DND-41 (cell line): Measurements from ENCODE around the gene DAB1.
"Not testable (repeated sequence)": the region's sequence is repeated elsewhere in the genome, so short reads cannot be mapped to it uniquely, and the experiment has no call there.

ENCODE experiments used
- ATAC-seq: fragments of 200-7000 bp; cut with Tn5 transposase; 3 replicates; pipeline ENCODE4 v1.9.1; 2021; ENCODE audit warnings: low read depth; ENCODE audit not compliant: insufficient read depth
- DNase-seq: peaks from one replicate; pipeline ENCODE4 v3.0.0-alpha.2; 2020
- H2AFZ ChIP-seq: 2 replicates; pipeline ENCODE4 v1.6.0; 2012; ENCODE audit warnings: low read depth, low read length
- H3K27ac ChIP-seq: 2 replicates; pipeline ENCODE4 v1.5.1; 2012; ENCODE audit warnings: low read length, inconsistent platforms
- H3K27me3 ChIP-seq: fragments of 200-600 bp; sonication (generic); 2 replicates; pipeline ENCODE4 v1.6.0; 2012; ENCODE audit warnings: low read length, mild to moderate bottlenecking, inconsistent platforms; ENCODE audit not compliant: insufficient read depth, poor library complexity
- H3K36me3 ChIP-seq: 2 replicates; pipeline ENCODE4 v1.5.1; 2012; ENCODE audit warnings: low read length, inconsistent platforms; ENCODE audit not compliant: insufficient read depth
- H3K4me1 ChIP-seq: 2 replicates; pipeline ENCODE4 v1.5.1; 2012; ENCODE audit warnings: mild to moderate bottlenecking, low read length; ENCODE audit not compliant: insufficient read depth
- H3K4me2 ChIP-seq: 2 replicates; pipeline ENCODE4 v1.6.0; 2012; ENCODE audit warnings: mild to moderate bottlenecking, moderate library complexity, low read length, inconsistent platforms; ENCODE audit not compliant: insufficient read depth
- H3K4me3 ChIP-seq, 2 experiments: fragments of 200-600 bp in 1 of 2; shearing (Covaris generic) in 1 of 2; 2 replicates each; pipeline ENCODE4 v1.5.1; 2012 to 2016; ENCODE audit warnings: inconsistent platforms in 2 of 2, low read length in 2 of 2, mild to moderate bottlenecking in 2 of 2, low read depth in 1 of 2, moderate library complexity in 1 of 2
- H3K79me2 ChIP-seq: 2 replicates; pipeline ENCODE4 v1.6.0; 2012; ENCODE audit warnings: low read length, inconsistent platforms; ENCODE audit not compliant: insufficient read depth
- H3K9ac ChIP-seq: 2 replicates; pipeline ENCODE4 v1.6.0; 2012; ENCODE audit warnings: low read depth, mild to moderate bottlenecking, inconsistent platforms, low read length, moderate library complexity
- H3K9me3 ChIP-seq: 2 replicates; pipeline ENCODE4 v1.5.1; 2012; ENCODE audit warnings: low read length, moderate library complexity, mild to moderate bottlenecking, inconsistent platforms; ENCODE audit not compliant: insufficient read depth, severe bottlenecking
- H4K20me1 ChIP-seq: 2 replicates; pipeline ENCODE4 v1.6.0; 2012; ENCODE audit warnings: low read length; ENCODE audit not compliant: insufficient read depth
- CTCF ChIP-seq: IDR thresholded peaks from 2 replicates; pipeline ENCODE4 v1.5.1; 2012; ENCODE audit warnings: borderline replicate concordance, low read length, moderate library complexity, mild to moderate bottlenecking; ENCODE audit not compliant: poor library complexity, severe bottlenecking; ENCODE audit errors: extremely low read depth
- EZH2 ChIP-seq: IDR thresholded peaks from 3 replicates; pipeline ENCODE4 v1.6.1; 2012; ENCODE audit warnings: borderline replicate concordance, low read depth, mild to moderate bottlenecking, moderate library complexity, low read length, inconsistent platforms; ENCODE audit not compliant: severe bottlenecking

DAB1 gene

GRCh38 chr1:57091642-57092041, 332.2 kb downstream of the DAB1 start:
- Histone ChIP-seq H3K79me2 (no peaks in the 10 kb centered on the region), H3K4me2 (no peak overlapping the region), H2AFZ (no peak overlapping the region), H3K27ac (no peak overlapping the region), H3K36me3 (no peaks in the 10 kb centered on the region), H3K27me3 (no peaks in the 10 kb centered on the region), H4K20me1 (no peaks in the 10 kb centered on the region), H3K4me3 (no peak overlapping the region), H3K9me3 (no peaks in the 10 kb centered on the region), H3K9ac (no peak overlapping the region), H3K4me1 (no peaks in the 10 kb centered on the region)
- DNase-seq (no peak), ATAC-seq (no peak)
- TF ChIP-seq EZH2 (no peak), CTCF (no peak)

- TF ChIP-seq CTCF (no peak), EZH2 (no peak)
- no peak overlapping the region for H2AFZ ChIP-seq
- no peak overlapping the region for H3K27ac ChIP-seq
- H4K20me1 ChIP-seq = no peaks in the 10 kb centered on the region
- no peak overlapping the region for H3K4me3 ChIP-seq
- ATAC-seq (no peak), DNase-seq (no peak)
- no peaks in the 10 kb centered on the region for H3K36me3 ChIP-seq
- H3K9me3 ChIP-seq = no peaks in the 10 kb centered on the region
- no peaks in the 10 kb centered on the region for H3K27me3 ChIP-seq
- no peaks in the 10 kb centered on the region for H3K79me2 ChIP-seq
- no peaks in the 10 kb centered on the region for H3K4me1 ChIP-seq
- H3K4me2 ChIP-seq = no peak overlapping the region
- H3K9ac ChIP-seq = no peak overlapping the region
Measured at GRCh38 chr1:57089855-57090254, 334.0 kb downstream of the DAB1 start.

GRCh38 chr1:57089221-57089620, 334.6 kb downstream of the DAB1 start:
- Histone ChIP-seq H3K79me2 (no peaks in the 10 kb centered on the region), H4K20me1 (no peaks in the 10 kb centered on the region), H3K27me3 (no peaks in the 10 kb centered on the region), H3K27ac (no peak overlapping the region), H3K9me3 (no peaks in the 10 kb centered on the region), H3K36me3 (no peaks in the 10 kb centered on the region), H3K4me3 (no peak overlapping the region), H2AFZ (no peak overlapping the region), H3K9ac (no peak overlapping the region), H3K4me1 (no peaks in the 10 kb centered on the region), H3K4me2 (no peak overlapping the region)
- ATAC-seq (no peak), DNase-seq (no peak)
- TF ChIP-seq CTCF = no peak
- TF ChIP-seq EZH2 = no peak

- Histone ChIP-seq H3K4me3 (no peak overlapping the region), H3K4me1 (no peaks in the 10 kb centered on the region), H3K79me2 (no peaks in the 10 kb centered on the region), H3K27ac (no peak overlapping the region), H3K9me3 (no peaks in the 10 kb centered on the region), H3K36me3 (no peaks in the 10 kb centered on the region), H3K4me2 (no peak overlapping the region), H4K20me1 (no peaks in the 10 kb centered on the region), H3K9ac (no peak overlapping the region), H3K27me3 (no peaks in the 10 kb centered on the region), H2AFZ (no peak overlapping the region)
- ATAC-seq = no peak
- DNase-seq = no peak
- no peak for TF ChIP-seq CTCF
- TF ChIP-seq EZH2 = no peak
Measured at GRCh38 chr1:57088653-57089052, 335.2 kb downstream of the DAB1 start.

GRCh38 chr1:57087660-57088059, 336.2 kb downstream of the DAB1 start:
- not testable (repeated sequence) for ATAC-seq, H3K27me3 ChIP-seq, DNase-seq, H3K36me3 ChIP-seq, H3K79me2 ChIP-seq, H3K9ac ChIP-seq, H4K20me1 ChIP-seq, H3K27ac ChIP-seq, H3K4me3 ChIP-seq, H3K4me2 ChIP-seq, H3K9me3 ChIP-seq, H3K4me1 ChIP-seq, H2AFZ ChIP-seq
